Prostate gland (tissue), 2 donors: ENCODE measurements around the gene FBXL2. TPM values are rescaled to one million over a fixed set of nuclear protein-coding genes. Genes with fewer than 3 reads are reported as not detected.

Experiments used
- DNase-seq: peaks from one replicate; pipeline ENCODE4 v3.0.0-alpha.2; 2019; ENCODE audit warnings: low spot score
- H3K27ac ChIP-seq, 2 donors: fragments of 200-600 bp; sonication (generic); 2 replicates each; pipeline ENCODE4 v1.5.1; 2017 to 2019
- H3K27me3 ChIP-seq: fragments of 200-600 bp; sonication (generic); replicated peaks from 2 replicates; pipeline ENCODE4 v1.5.1; 2019; ENCODE audit not compliant: insufficient read depth
- H3K36me3 ChIP-seq, 2 donors: fragments of 200-600 bp; sonication (generic); 1 replicate in 1 of 2; 2 replicates in 1 of 2; pipeline versions ENCODE4 v1.5.1 to v1.8.1; 2017 to 2019
- H3K4me1 ChIP-seq: fragments of 200-600 bp; sonication (generic); replicated peaks from 2 replicates; pipeline ENCODE4 v1.5.1; 2019
- H3K4me3 ChIP-seq, 2 donors: fragments of 200-600 bp; sonication (generic); 2 replicates each; pipeline ENCODE4 v1.5.1; 2017 to 2019
- H3K9me3 ChIP-seq: fragments of 200-600 bp; sonication (generic); 2 replicates; pipeline ENCODE4 v1.5.1; 2017
- POLR2A ChIP-seq: fragments of 450-650 bp; IDR thresholded peaks from one replicate; pipeline ENCODE4 v1.6.1; 2016; ENCODE audit warnings: antibody characterized with exemption, mild to moderate bottlenecking
- POLR2AphosphoS5 ChIP-seq: sonication (generic); formaldehyde crosslinking; IDR thresholded peaks from one replicate; pipeline ENCODE4 v1.6.1; 2017; ENCODE audit warnings: antibody characterized with exemption
- WGBS: methylation state at CpG from one replicate; pipeline ENCODE4 v1.1.5; 2018; 5-methylcytosine and 5-hydroxymethylcytosine counted together
- intact Hi-C: fragments of 100-400 bp; cut with DNase I; formaldehyde crosslinking; loops from one replicate; pipeline ENCODE4 v1.14.2; 2022
- total RNA-seq, 2 donors: library from RNA; depleted of rRNA; stranded (reverse); fragments of >200 nt; gene quantifications; one replicate each; pipeline ENCODE4 v1.1.0, GENCODE V29; 2016
- TF ChIP-seq, protein P1 (sequence below), 4 experiments: fragments of 200-600 bp in 2 of 4; fragments of 450-650 bp in 2 of 4; sonication (generic) in 2 of 4; IDR thresholded peaks; 1 replicate in 3 of 4; 2 replicates in 1 of 4; pipeline ENCODE4 v1.5.1; 2016 to 2019; ENCODE audit warnings: antibody characterized with exemption in 4 of 4, mild to moderate bottlenecking in 2 of 4, moderate library complexity in 2 of 4

FBXL2 gene
- total RNA-seq, 2 donors from 2014 or later, result 3.7 to 16.6 TPM

- WGBS, result 51% methylated on average over 4 of the region's 4 CpGs
Observed at GRCh38 chr3:33392703-33393125, 115.5 kb downstream of the FBXL2 start.

DNA sequence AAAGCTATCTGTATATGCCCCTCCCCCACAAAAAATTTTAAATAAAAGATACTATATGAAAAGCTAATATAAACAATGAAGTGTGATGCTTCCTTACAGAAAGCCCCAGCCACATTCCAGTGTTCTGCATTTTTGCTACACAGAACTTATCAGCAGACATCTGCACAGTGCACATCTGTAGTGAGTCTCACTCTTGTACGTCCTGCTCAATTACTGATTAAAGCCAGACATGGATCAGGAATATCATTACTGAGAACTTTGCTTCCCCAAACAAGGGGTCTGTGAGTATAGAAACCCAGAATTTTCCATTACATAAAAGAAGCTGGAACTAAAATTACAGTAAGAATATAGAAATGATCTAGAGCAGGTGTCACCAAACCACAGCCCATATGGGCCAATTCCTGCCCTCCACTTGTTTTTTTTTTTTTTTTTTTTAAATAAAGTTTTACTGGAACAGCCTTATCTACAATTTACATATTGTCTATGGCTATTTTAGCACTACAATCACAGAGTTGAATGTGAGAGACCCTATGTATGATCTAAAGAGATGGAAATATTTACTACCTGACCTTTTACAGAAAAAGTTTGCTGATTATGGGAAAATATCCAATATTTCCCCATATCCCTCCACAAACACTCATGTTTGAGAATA lies 117.3 kb downstream of the FBXL2 start:
- intact Hi-C loops, result no loop called here
- H3K27me3 ChIP-seq, result no peaks in the 10 kb centered on the region
- no peak for DNase-seq
- H3K36me3 ChIP-seq, result peaks cover 3 to 5% of the 10 kb centered on the region in 2 donors
- TF ChIP-seq POLR2A, result no peak
- no peak for TF ChIP-seq POLR2AphosphoS5
- TF ChIP-seq, protein P1, sequence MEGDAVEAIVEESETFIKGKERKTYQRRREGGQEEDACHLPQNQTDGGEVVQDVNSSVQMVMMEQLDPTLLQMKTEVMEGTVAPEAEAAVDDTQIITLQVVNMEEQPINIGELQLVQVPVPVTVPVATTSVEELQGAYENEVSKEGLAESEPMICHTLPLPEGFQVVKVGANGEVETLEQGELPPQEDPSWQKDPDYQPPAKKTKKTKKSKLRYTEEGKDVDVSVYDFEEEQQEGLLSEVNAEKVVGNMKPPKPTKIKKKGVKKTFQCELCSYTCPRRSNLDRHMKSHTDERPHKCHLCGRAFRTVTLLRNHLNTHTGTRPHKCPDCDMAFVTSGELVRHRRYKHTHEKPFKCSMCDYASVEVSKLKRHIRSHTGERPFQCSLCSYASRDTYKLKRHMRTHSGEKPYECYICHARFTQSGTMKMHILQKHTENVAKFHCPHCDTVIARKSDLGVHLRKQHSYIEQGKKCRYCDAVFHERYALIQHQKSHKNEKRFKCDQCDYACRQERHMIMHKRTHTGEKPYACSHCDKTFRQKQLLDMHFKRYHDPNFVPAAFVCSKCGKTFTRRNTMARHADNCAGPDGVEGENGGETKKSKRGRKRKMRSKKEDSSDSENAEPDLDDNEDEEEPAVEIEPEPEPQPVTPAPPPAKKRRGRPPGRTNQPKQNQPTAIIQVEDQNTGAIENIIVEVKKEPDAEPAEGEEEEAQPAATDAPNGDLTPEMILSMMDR (IDR thresholded peaks at IDR 0.05), result no peak
- H3K9me3 ChIP-seq, result no peaks in the 10 kb centered on the region
- H3K27ac ChIP-seq, result no peak overlapping the region
- H3K4me1 ChIP-seq, result no peaks in the 10 kb centered on the region
- 100% methylated on average over 1 of the region's 1 CpG for WGBS
- no peak overlapping the region for H3K4me3 ChIP-seq

More at GRCh38 chr3:33392703-33393125, 115.5 kb downstream of the FBXL2 start:
- H3K9me3 ChIP-seq, result no peaks in the 10 kb centered on the region
- TF ChIP-seq POLR2AphosphoS5, result no peak
- TF ChIP-seq, protein P1 (IDR thresholded peaks at IDR 0.05), result no peak
- no peak for TF ChIP-seq POLR2A
- no peak overlapping the region for H3K27ac ChIP-seq
- no peaks in the 10 kb centered on the region for H3K4me1 ChIP-seq
- no peak for DNase-seq
- no peaks in the 10 kb centered on the region for H3K27me3 ChIP-seq
- peaks cover 3 to 5% of the 10 kb centered on the region in 2 donors for H3K36me3 ChIP-seq
- intact Hi-C loops, result no loop called here
- no peak overlapping the region for H3K4me3 ChIP-seq

- TF ChIP-seq POLR2AphosphoS5, result no peak
- no peak for TF ChIP-seq POLR2A
- TF ChIP-seq, protein P1 (IDR thresholded peaks at IDR 0.05), result no peak
- H3K36me3 ChIP-seq, result peaks cover 3 to 5% of the 10 kb centered on the region in 2 donors
- H3K27ac ChIP-seq, result no peak overlapping the region
- H3K4me1 ChIP-seq, result no peaks in the 10 kb centered on the region
- no peaks in the 10 kb centered on the region for H3K9me3 ChIP-seq
- no peak overlapping the region for H3K4me3 ChIP-seq
- intact Hi-C loops, result no loop called here
- H3K27me3 ChIP-seq, result no peaks in the 10 kb centered on the region
- WGBS, result 84% methylated on average over 7 of the region's 7 CpGs
- no peak for DNase-seq
Observed at GRCh38 chr3:33395900-33396299, 118.7 kb downstream of the FBXL2 start.

GRCh38 chr3:33398410-33398809 lies 121.2 kb downstream of the FBXL2 start:
- no peak for DNase-seq
- 100% methylated on average over 5 of the region's 5 CpGs for WGBS
- Histone ChIP-seq H3K4me1 (no peaks in the 10 kb centered on the region), H3K9me3 (no peaks in the 10 kb centered on the region), H3K27ac (no peak overlapping the region), H3K27me3 (no peaks in the 10 kb centered on the region), H3K36me3 (peaks cover 0 to 5% of the 10 kb centered on the region in 2 donors), H3K4me3 (no peak overlapping the region)
- intact Hi-C loops, result no loop called here
- TF ChIP-seq POLR2AphosphoS5 (no peak), POLR2A (no peak)
- TF ChIP-seq, protein P1 (IDR thresholded peaks at IDR 0.05), result no peak

GRCh38 chr3:33401781-33402180 lies 124.5 kb downstream of the FBXL2 start:
- H3K4me3 ChIP-seq, result no peak overlapping the region
- no peaks in the 10 kb centered on the region for H3K27me3 ChIP-seq
- TF ChIP-seq POLR2A (no peak), POLR2AphosphoS5 (no peak)
- TF ChIP-seq, protein P1 (IDR thresholded peaks at IDR 0.05), result no peak
- peaks cover 0 to 5% of the 10 kb centered on the region in 2 donors for H3K36me3 ChIP-seq
- intact Hi-C loops, result no loop called here
- no peak for DNase-seq
- H3K27ac ChIP-seq, result no peak overlapping the region
- no peaks in the 10 kb centered on the region for H3K9me3 ChIP-seq
- WGBS, result 96% methylated on average over 2 of the region's 2 CpGs
- H3K4me1 ChIP-seq, result no peaks in the 10 kb centered on the region
